OCI-LY1 (cell line): ENCODE measurements around the gene SELENOK.

Source experiments
- H2AFZ ChIP-seq: fragments of 200-600 bp; sonication (generic), shearing (Covaris generic); 2 replicates; pipeline ENCODE4 v1.6.0; 2014; ENCODE audit warnings: antibody characterized with exemption, mild to moderate bottlenecking, low read length
- H3F3A ChIP-seq: fragments of 200-600 bp; sonication (generic), shearing (Covaris generic); 2 replicates; pipeline ENCODE4 v1.6.0; 2014; ENCODE audit warnings: mild to moderate bottlenecking, antibody characterized with exemption, low read length, moderate library complexity; ENCODE audit not compliant: insufficient read depth
- H3K27ac ChIP-seq: fragments of 200-600 bp; sonication (generic); 2 replicates; pipeline ENCODE4 v1.5.1; 2014; ENCODE audit warnings: low read length, mixed run types, mild to moderate bottlenecking, low read depth; ENCODE audit not compliant: poor library complexity, severe bottlenecking
- H3K27me3 ChIP-seq: fragments of 200-600 bp; sonication (generic); 2 replicates; pipeline ENCODE4 v1.6.0; 2014; ENCODE audit warnings: antibody characterized with exemption, mild to moderate bottlenecking, low read length, moderate library complexity; ENCODE audit not compliant: insufficient read depth
- H3K36me3 ChIP-seq: fragments of 200-600 bp; sonication (generic); 2 replicates; pipeline ENCODE4 v1.6.1; 2014; ENCODE audit warnings: mild to moderate bottlenecking, antibody characterized with exemption, low read length, moderate library complexity, mixed read lengths; ENCODE audit not compliant: insufficient read depth
- H3K4me1 ChIP-seq: fragments of 200-600 bp; sonication (generic); 2 replicates; pipeline ENCODE4 v1.5.1; 2014; ENCODE audit warnings: mild to moderate bottlenecking, low read length, moderate library complexity; ENCODE audit not compliant: insufficient read depth, severe bottlenecking
- H3K4me2 ChIP-seq: fragments of 200-600 bp; sonication (generic), shearing (Covaris generic); 2 replicates; pipeline ENCODE4 v1.6.1; 2014; ENCODE audit warnings: low read length
- H3K4me3 ChIP-seq: fragments of 200-600 bp; sonication (generic); 2 replicates; pipeline ENCODE4 v1.5.1; 2014; ENCODE audit warnings: low read length, low read depth, mild to moderate bottlenecking, mixed read lengths; ENCODE audit not compliant: poor library complexity, severe bottlenecking
- H3K79me2 ChIP-seq: fragments of 200-600 bp; shearing (Covaris generic); 2 replicates; pipeline ENCODE4 v1.6.1; 2016; ENCODE audit warnings: mixed run types, low read length, mixed read lengths; ENCODE audit not compliant: insufficient read depth
- H3K9ac ChIP-seq: fragments of 200-600 bp; sonication (generic), shearing (Covaris generic); 2 replicates; pipeline ENCODE4 v1.6.1; 2014; ENCODE audit warnings: mild to moderate bottlenecking, low read length, mixed read lengths
- H3K9me2 ChIP-seq: fragments of 200-600 bp; sonication (generic), shearing (Covaris generic); 2 replicates; pipeline ENCODE4 v1.6.1; 2014; ENCODE audit warnings: low read depth, mild to moderate bottlenecking, low read length, mixed read lengths
- H3K9me3 ChIP-seq: fragments of 200-600 bp; shearing (Covaris generic); 2 replicates; pipeline ENCODE4 v1.6.1; 2014; ENCODE audit warnings: low read length, mixed read lengths
- H4K20me1 ChIP-seq: fragments of 200-600 bp; sonication (generic), shearing (Covaris generic); 2 replicates; pipeline ENCODE4 v1.6.0; 2016; ENCODE audit warnings: mild to moderate bottlenecking, low read length; ENCODE audit not compliant: insufficient read depth
- EZH2 ChIP-seq: fragments of 200-600 bp; sonication (generic), shearing (Covaris generic); IDR thresholded peaks from 2 replicates; pipeline ENCODE4 v1.8.0; 2017; ENCODE audit warnings: borderline replicate concordance, mixed run types, mild to moderate bottlenecking, antibody characterized with exemption, low read length, moderate library complexity, mixed read lengths
- TF ChIP-seq, protein P1 (sequence below): fragments of 200-600 bp; sonication (generic), shearing (Covaris generic); IDR thresholded peaks from 2 replicates; pipeline ENCODE4 v1.5.1; 2017; ENCODE audit warnings: mild to moderate bottlenecking, antibody characterized with exemption, low read length, moderate library complexity, mixed read lengths

SELENOK gene

DNA sequence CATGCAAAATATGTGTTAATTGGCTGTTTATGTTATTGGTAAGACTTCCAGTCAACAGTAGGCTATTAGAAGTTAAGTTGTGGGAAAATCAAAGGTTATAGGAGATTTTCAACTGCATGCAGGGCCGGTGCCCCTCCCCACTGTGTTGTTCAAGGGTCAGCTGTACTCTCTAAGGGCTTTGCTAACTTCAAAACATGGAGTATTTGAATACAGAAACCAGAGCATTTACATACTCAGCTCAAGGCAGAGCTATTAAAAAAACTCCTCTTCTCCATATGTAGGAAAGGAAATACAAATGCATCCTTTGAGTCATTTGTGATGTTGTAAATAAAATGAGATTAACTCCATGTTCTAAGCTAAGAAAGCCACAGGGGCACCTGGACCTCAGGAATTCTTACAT, 28.5 kb downstream of the SELENOK start:
- Histone ChIP-seq H3K27me3 (no peaks in the 10 kb centered on the region), H3K9ac (no peak overlapping the region), H4K20me1 (no peaks in the 10 kb centered on the region), H3K4me3 (no peak overlapping the region), H2AFZ (no peak overlapping the region), H3K36me3 (peaks cover 74% of the 10 kb centered on the region), H3F3A (no peaks in the 10 kb centered on the region), H3K4me1 (peaks cover 5% of the 10 kb centered on the region), H3K27ac (no peak overlapping the region), H3K9me3 (no peaks in the 10 kb centered on the region), H3K79me2 (no peaks in the 10 kb centered on the region), H3K9me2 (no peaks in the 10 kb centered on the region), H3K4me2 (no peak overlapping the region)
- no peak for TF ChIP-seq EZH2
- TF ChIP-seq, protein P1, sequence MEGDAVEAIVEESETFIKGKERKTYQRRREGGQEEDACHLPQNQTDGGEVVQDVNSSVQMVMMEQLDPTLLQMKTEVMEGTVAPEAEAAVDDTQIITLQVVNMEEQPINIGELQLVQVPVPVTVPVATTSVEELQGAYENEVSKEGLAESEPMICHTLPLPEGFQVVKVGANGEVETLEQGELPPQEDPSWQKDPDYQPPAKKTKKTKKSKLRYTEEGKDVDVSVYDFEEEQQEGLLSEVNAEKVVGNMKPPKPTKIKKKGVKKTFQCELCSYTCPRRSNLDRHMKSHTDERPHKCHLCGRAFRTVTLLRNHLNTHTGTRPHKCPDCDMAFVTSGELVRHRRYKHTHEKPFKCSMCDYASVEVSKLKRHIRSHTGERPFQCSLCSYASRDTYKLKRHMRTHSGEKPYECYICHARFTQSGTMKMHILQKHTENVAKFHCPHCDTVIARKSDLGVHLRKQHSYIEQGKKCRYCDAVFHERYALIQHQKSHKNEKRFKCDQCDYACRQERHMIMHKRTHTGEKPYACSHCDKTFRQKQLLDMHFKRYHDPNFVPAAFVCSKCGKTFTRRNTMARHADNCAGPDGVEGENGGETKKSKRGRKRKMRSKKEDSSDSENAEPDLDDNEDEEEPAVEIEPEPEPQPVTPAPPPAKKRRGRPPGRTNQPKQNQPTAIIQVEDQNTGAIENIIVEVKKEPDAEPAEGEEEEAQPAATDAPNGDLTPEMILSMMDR: no peak

DNA sequence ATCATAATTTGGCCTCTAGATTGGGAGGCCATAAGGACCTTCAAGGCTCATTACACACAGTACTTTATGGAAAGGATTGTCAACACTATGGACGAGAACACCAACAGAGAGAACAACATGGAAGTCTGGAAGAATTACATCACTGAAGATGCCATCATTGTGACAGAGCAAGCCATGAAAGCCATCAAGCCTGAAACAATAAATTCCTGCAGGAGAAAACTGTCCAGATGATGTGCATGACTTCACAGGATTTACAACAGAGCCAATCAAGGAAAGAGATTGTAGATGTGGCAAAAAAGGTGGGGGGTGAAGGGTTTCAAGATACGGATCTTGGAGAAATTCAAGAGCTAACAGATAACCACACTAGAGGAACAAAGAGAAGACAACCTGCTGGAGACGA, 29.4 kb downstream of the SELENOK start:
- no peak overlapping the region for H3K9ac ChIP-seq
- no peaks in the 10 kb centered on the region for H3K79me2 ChIP-seq
- H3K9me3 ChIP-seq: no peaks in the 10 kb centered on the region
- no peak overlapping the region for H3K4me2 ChIP-seq
- H3F3A ChIP-seq: no peaks in the 10 kb centered on the region
- H3K27ac ChIP-seq: no peak overlapping the region
- TF ChIP-seq EZH2: no peak
- TF ChIP-seq, protein P1: no peak
- no peaks in the 10 kb centered on the region for H3K9me2 ChIP-seq
- no peak overlapping the region for H2AFZ ChIP-seq
- no peaks in the 10 kb centered on the region for H4K20me1 ChIP-seq
- H3K4me1 ChIP-seq: peaks cover 5% of the 10 kb centered on the region
- peaks cover 65% of the 10 kb centered on the region for H3K36me3 ChIP-seq
- no peaks in the 10 kb centered on the region for H3K27me3 ChIP-seq
- H3K4me3 ChIP-seq: no peak overlapping the region

- Histone ChIP-seq H4K20me1 (no peaks in the 10 kb centered on the region), H3K27me3 (no peaks in the 10 kb centered on the region), H3K4me2 (no peak overlapping the region), H3K9ac (no peak overlapping the region), H3K36me3 (peaks cover 53% of the 10 kb centered on the region), H3K4me3 (no peak overlapping the region), H2AFZ (no peak overlapping the region), H3K27ac (no peak overlapping the region), H3F3A (no peaks in the 10 kb centered on the region), H3K79me2 (no peaks in the 10 kb centered on the region), H3K4me1 (peaks cover 5% of the 10 kb centered on the region), H3K9me3 (no peaks in the 10 kb centered on the region), H3K9me2 (no peaks in the 10 kb centered on the region)
- TF ChIP-seq, protein P1: no peak
- TF ChIP-seq EZH2: no peak
Observed at GRCh38 chr3:53860196-53860595, 31.5 kb downstream of the SELENOK start.
